ENCODE results near the gene PDK2.

- TF ChIP-seq NR3C1 (CRISPR knock-in tag; IDR thresholded peaks at IDR 0.05), result no peak
- no peak for TF ChIP-seq RERE (CRISPR knock-in tag; IDR thresholded peaks at IDR 0.05; ENCODE audit: borderline replicate concordance)
- TF ChIP-seq, protein P1, sequence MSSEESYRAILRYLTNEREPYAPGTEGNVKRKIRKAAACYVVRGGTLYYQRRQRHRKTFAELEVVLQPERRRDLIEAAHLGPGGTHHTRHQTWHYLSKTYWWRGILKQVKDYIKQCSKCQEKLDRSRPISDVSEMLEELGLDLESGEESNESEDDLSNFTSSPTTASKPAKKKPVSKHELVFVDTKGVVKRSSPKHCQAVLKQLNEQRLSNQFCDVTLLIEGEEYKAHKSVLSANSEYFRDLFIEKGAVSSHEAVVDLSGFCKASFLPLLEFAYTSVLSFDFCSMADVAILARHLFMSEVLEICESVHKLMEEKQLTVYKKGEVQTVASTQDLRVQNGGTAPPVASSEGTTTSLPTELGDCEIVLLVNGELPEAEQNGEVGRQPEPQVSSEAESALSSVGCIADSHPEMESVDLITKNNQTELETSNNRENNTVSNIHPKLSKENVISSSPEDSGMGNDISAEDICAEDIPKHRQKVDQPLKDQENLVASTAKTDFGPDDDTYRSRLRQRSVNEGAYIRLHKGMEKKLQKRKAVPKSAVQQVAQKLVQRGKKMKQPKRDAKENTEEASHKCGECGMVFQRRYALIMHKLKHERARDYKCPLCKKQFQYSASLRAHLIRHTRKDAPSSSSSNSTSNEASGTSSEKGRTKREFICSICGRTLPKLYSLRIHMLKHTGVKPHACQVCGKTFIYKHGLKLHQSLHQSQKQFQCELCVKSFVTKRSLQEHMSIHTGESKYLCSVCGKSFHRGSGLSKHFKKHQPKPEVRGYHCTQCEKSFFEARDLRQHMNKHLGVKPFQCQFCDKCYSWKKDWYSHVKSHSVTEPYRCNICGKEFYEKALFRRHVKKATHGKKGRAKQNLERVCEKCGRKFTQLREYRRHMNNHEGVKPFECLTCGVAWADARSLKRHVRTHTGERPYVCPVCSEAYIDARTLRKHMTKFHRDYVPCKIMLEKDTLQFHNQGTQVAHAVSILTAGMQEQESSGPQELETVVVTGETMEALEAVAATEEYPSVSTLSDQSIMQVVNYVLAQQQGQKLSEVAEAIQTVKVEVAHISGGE (CRISPR knock-in tag; IDR thresholded peaks at IDR 0.05), result no peak
- TF ChIP-seq ZBTB33 (CRISPR knock-in tag; IDR thresholded peaks at IDR 0.05), result no peak
- no peak for TF ChIP-seq POLR2A (conservative IDR thresholded peaks at IDR 0.05)
- TF ChIP-seq CTBP1 (IDR thresholded peaks at IDR 0.05; ENCODE audit: borderline replicate concordance), result no peak
- TF ChIP-seq DEAF1 (CRISPR knock-in tag; IDR thresholded peaks at IDR 0.05), result no peak
- no peak for TF ChIP-seq MYBL2 (IDR thresholded peaks at IDR 0.05; ENCODE audit: low read depth)
- no peak for TF ChIP-seq MYBL2 (CRISPR knock-in tag; IDR thresholded peaks at IDR 0.05; ENCODE audit: borderline replicate concordance)
- TF ChIP-seq BACH1 (tag; IDR thresholded peaks at IDR 0.05), result no peak
Observed at GRCh38 chr17:50047488-50048126, 47.5 kb upstream of the PDK2 start.

Data from K562 (cell line).